GDM1 (cell line): ENCODE results near the gene TREM1.
A peak's percentile ranks its signal among the peaks of the same experiment; 100 is the strongest.
"Not testable (repeated sequence)": the region's sequence is repeated elsewhere in the genome, so short reads cannot be mapped to it uniquely, and the experiment has no call there.

ENCODE experiments used
- DNase-seq: peaks from one replicate; lab custom pipeline; 2025; lab: John Stamatoyannopoulos, UW

Gene TREM1

DNA sequence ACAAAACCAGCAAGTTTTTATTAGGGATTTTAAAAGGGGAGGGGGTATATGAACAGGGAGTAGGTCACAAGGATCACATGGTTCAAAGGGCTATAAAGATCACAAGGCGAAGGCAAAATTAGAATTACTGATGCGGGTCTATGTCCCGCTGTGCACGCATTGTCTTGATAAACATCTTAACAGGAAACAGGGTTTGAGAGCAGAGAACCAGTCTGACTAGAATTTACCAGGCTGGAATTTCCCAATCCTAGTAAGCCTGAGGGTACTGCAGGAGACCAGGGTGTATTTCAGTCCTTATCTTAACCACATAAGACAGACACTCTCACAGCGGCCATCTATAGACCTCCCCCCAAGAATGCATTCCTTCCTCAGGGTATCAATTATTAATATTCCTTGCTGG is 10.8 kb upstream of the TREM1 start:
- not testable (repeated sequence) for DNase-seq

DNA sequence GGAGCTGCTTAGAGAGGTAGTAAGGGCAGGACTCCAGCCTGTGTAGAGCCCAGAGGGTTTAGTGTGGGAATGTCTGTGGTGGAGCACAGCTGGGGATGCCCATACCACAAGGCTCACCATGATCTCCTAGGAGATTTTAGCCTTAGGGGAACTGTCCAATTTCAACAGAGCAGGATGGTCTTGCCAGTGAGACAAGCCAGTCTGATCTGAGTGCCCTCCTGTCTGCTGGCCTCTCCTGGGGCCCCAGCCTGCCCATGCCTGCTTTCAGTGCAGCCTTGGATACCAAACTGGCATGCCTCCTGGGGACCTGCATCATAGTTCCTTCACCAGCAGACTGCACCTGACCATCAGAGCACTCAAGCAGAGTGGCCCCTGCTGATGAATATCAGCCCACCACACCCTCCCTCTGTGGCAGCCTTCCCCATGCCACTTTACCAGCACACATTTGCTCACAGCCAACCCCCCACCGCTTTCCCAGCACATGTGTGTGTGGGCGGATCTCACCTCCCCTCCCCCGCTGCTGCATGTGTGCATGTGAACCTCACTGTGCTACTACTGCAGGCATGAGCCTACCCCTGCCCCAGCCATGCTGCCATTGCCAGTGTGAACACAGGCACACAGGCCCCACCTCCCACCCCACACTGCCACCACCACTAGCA is 7.9 kb upstream of the TREM1 start:
- DNase-seq = no peak

DNA sequence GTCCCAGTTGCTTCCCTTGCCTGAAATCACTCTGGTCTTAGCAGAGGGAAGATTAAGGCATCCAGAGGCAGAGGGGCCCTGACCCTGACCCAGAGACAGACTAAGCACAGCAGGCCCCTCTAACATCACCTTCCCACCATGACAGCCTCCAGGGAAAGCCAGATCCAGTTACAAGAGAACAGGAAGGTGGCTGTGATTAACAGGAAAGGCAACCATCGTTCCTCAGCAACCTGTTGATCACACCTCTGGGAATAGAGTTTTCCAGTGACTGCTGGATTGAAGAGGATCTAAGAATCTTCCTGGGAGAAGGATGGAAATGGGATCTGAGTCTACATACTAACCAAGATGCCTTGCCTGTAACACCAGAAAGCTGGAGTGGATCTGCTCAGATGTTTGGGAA is 5.2 kb upstream of the TREM1 start:
- no peak for DNase-seq

DNA sequence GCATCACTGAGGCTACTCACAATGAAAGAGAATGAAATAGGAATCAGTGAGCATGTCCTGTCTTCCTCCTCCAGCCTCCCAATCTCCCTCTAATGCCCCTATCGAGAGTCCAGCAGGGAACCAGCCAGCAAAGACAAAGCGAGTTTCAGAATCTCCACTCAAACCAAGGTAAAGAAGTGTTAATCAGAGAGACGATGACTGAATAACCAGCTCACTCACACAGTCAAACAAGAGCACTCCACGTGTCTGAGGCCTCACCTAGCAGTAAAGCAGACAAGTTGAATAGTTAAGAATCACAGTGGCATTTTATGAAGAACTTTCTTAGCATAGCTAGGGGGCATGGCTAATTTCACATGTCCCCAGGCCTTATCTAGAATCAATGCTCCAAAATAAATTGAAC is 3.3 kb upstream of the TREM1 start:
- DNase-seq = no peak

DNA sequence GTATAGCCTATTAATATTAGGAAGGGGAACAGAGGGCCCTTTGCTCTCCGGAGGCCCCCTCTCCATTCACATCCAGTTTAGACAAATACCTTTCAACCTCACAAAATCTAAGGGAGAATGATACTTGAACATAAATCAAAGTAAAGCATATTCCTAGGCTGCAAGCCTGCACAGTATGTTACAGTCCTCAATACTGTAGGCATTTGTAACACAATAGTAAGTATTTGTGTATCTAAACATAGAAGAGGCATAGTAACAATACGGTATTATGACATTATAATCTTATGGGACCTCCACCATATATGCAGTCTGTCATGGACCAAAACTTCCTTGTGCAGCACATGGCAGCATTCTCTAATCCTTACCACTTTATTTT is 2.3 kb upstream of the TREM1 start:
- no peak for DNase-seq

DNA sequence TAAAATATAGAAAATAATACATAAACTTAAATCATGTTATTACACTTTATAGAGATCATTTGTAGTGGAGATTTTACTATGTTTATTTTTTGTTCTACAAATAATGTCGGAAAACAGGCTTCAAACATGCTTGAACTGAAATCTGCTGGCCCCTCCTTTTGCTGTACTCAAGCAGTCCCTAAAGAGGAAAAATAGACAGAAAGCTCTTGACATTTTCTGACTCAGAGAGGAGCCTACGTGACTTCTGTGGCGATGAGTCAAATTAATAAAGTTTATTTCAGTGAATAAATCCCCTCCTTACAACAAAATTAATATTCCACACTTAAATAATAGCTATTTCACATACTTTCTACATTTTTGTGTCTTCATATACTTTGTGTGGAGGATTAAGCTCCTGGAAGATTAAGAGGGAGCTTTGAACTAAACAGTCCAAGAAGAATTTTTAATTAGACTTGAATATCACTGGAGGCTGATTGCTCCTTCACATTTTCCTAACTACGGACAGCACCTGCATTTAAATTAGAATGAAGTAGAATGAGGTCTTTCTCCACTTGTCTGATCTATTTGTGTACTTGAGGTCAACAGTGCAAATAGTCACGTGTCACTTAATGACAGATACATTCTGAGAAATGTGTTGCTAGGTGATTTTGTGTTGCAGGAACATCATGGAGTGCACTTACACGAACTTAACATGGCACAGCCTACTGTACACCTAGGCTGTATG is 1.7 kb upstream of the TREM1 start:
- DNase-seq = no peak

DNA sequence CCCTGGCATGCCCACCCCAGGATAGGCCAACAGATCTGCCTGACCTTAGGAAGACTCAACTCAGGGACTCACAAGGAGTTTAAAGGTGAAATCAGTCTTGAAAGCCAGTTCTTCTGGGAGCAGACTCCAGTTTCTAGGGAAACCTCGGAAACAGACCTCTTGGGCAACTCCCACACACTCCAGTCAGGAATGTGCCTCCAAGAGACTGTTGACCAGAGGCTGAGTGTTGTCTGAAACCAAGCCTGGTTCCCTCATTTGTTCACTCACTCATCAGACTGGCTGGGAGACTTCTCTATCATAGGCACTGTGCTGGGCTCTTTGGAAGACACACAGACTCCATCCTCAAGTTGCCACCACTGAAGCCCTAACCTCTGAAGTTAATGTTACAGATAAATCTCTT is 1.8 kb downstream of the TREM1 start:
- no peak for DNase-seq

DNA sequence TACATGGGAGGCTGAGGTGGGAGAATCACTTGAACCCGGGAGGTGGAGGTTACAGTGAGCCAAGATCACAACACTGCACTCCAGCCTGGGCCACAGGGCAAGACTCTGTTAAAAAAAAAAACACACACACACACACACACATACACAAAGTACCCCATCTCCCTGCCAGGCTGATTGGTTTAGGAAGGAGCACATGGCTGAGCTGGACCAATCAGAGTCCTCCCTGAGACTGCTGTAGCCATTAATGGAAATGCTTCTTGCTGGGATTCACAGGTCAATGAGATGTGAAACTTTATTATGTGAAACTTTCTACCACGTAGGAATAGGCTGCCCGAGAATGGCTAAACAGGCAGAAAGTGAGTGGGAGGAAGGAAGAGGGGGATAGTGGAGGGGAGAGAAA is 2.9 kb downstream of the TREM1 start:
- no peak for DNase-seq

DNA sequence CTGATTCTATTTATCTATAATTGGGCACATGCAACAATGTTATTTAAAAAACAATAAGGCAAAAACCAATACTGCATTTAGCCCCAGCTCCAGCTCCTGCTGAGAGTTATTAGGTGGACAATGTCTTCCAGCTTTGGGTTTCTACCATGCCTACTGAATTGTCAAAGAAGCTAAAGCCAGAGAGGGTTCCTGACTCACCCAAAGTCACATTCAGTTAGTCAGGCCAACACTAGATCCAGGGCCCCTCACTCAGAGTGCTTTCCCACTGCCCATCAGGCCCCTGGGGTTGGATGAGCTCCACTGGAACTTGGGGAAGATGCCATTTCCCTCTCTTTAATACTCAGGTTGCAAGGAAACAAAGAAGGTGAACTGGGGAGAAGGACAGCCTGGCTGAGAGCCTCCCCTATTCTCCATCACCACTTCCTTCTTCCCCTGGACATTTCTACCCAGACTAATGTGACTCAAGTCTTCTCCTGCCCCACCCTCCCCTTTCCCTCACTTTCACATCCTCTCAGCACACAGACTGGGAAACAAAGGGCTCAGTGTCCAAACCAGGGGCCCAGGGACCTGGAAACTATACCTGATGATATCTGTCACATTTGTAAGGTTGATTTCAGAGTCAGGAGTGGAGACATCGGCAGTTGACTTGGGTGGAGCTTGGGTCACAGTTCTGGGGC is 6.0 kb downstream of the TREM1 start:
- DNase-seq = no peak

DNA sequence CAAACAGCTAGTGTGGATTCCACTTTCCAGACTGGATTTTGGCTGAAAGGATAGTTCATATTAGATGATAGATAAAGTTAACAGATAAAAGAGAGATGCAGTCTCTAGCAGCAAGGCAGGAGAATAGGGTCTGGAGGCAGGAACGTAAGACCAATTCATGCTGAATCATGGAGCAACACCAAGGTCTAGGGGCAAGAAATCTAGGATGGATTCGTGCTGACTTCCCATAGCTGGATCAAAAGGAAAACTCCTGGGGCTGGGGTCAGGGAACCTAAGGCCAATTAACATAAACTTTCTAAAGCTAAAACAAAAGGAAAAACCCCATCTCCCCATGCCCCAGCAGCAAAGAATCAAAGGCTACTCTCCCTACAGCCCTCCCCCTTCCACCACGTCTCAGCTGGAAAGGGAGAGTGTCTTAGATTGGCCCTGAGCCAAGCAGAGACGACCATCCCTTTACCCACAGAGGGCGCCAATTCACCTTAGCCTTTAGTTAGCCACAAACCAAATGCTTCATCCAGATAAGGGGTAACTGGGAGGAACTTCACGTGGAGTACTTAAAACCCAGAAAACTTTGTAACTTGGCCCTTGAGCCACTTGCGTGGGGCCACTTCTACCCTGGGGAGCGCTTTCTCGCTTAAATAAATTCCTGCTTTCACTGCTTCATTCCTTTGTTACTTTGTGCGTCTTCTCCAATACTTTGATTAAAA is 7.6 kb downstream of the TREM1 start:
- peak; percentile 79 for DNase-seq

DNA sequence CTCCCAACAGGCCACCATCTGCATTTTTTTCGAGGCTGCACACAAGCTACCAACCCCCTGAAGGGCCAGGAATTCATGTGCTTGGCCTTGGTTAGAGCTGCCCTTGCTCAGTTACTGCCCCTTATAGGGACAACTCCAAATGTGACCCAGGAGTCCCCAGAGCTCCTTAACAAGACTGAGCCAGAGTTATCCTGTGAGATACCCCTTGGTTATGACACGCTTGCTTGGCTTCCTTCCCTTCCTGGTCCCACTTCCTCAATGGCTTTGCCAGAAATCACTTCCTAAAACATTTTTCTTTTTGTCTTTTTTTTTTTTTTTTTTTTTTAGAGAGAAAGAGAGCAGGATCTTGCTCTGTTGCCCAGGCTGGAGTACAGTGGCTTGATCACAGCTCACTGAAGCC is 8.9 kb downstream of the TREM1 start:
- peak; percentile 15 for DNase-seq

DNA sequence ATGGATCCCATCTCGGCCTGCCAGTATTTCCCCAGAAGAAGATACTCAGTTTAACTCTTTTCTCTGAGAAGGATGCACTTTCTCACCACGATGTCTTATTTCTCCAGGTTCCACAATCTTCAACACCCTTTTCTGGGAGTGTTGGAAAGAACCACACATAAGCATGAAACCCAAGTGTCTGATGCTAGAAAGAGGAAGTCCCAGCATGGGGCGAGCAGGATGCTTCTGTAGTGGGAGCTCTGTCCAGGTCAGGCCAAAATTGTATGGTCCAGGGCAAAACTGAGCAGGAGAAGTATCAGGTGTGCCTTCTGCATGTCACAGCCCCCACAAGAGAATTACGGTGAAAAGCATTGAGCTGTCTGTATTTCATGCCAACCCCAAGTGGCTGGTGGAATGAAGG is 11.0 kb downstream of the TREM1 start:
- DNase-seq = no peak

DNA sequence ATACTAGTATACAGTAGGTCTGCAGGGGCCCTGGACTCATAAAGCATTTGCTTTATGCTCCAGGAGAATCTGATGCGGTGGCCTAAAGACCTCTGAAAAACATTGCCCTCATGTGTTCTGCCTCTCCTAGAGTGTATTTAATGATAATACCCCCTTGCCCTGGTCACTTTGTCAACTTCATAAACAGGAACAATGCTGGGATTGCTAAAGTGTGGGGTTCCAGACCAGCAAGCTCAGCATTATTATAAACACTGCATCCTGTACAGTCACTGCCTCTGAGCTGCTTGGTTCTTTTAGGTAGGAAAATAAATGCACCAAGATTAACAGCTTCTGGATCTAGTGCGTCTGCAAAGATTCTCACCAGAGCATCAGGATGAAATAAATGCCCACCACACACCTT is 12.2 kb downstream of the TREM1 start:
- no peak for DNase-seq

DNA sequence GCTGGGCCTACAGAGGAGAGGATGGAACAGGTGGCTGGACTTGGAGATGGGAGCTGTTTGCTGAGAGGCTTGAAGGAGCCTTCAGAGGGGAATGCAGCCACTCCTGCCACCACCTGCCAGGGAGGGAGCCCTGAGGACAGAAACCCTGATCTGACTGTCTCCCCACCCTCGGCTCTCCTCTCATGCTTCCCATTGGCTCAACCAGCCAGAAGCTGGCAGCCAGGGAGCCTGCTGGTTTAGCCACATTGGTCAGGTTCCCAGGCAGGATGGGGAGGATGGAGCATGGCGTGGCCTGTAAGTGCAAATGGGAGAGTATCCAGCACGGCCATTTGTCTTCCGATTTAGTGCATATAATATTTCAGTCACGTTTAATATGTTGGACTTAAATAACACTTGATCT is 12.8 kb downstream of the TREM1 start:
- no peak for DNase-seq

DNA sequence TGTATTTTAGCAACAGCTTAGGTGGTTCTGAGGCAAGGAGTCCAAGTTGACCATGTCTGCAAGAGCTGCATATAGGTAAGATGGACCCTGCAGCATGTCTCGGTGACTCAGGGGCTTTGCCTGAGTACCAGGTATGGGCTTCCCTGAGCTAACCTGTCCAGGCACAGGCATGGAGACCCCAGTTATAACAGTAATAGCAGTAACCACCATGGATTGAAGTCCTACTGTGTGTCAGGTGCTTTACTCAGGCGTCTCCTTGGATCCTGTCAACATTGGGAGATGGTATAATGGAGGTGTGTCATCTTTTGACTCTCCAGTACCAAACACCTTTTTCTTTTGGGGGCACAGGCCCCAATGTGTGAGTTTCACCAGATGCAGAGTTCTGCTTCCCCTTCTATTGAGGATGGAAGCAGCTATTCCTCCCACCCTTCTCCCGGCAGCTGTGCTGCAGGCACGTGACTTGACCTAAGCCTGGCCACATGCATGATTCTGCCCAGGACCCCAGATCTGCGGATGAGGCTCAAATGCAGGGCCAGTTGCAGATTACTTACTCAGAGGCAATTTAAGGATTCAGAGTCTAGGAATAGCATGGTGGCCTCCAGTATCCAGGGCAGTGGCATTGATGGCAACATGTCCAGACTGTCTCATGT is 13.8 kb downstream of the TREM1 start:
- no peak for DNase-seq

DNA sequence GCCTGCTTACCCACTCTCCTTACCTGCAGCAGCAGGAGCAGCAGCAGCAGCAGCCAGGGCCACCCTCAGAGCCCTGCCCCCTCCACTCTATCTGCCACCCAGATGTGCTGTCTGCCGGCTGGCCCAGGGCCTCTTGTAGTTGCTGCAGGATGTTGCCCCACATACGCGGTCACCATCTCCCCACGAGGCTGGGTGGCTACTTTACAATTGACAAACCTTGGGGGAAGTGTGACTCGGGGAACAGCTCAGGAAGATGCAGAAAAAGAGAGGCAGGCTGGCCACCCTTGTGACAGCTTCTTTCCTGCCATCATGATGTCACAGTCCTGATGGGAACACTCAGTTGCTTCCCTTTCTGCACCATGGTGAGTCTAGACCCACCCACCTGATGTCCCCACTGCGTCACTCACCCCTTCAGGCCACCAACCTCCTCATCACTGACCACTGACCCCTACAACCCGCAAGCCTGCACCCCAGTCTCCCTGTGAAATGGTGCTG is 14.5 kb downstream of the TREM1 start:
- peak; percentile 60 for DNase-seq

DNA sequence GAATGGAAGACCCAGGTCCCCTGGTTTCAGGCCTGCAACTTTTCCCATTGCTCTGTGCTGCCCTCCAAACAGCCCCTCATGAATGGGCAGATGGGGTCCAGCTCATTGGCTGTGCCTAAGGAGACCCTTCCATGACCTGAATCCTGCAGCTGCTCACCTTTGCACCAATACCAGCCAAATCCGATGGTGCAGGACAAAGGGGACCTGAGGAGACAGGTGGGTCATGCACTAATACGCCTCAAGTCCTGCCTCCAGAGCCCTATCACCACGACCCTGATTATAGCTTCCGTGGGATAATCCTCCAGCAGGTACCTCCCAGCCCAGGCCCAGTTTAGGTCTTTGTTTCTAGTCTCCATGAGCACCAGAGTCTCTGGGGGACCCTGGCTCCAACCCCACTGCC is 16.8 kb downstream of the TREM1 start:
- DNase-seq = no peak

DNA sequence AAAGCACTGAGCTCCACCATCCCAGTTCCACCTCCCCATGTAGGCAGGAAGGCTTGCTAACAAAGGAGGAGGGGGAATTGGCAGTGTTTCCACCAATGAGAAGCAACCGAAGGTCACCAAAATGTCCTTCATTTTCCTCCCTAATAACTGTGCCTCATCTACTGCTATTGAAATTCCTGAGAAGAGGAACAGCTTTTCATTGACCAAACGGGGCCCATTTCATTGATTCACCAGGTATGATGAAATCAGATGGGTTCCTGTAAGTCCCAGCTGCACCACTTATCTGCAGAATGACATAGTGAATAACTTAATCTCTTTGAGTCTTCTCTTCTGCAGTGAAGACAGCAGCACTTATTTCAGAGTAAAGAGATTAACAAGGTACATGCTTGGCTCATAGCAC is 17.3 kb downstream of the TREM1 start:
- no peak for DNase-seq

DNA sequence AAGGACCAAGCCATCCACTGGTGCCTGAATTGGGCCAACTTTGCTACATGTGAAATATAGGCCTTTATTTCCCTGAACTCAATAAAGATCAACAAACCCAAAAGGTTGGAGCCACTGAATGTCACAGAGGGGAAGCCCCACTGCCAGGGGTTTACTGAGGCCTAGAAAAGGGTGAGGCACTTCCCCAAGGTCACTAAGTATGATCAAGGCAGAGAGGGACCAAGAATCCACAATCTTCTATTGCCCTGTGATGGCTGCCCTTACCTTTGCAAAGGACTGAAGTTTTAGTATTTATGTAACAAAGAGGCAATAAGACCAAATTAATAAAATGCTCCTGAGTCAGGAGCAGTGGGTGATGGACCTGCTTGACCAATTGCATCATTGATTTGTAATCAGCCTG is 18.0 kb downstream of the TREM1 start:
- DNase-seq = no peak

DNA sequence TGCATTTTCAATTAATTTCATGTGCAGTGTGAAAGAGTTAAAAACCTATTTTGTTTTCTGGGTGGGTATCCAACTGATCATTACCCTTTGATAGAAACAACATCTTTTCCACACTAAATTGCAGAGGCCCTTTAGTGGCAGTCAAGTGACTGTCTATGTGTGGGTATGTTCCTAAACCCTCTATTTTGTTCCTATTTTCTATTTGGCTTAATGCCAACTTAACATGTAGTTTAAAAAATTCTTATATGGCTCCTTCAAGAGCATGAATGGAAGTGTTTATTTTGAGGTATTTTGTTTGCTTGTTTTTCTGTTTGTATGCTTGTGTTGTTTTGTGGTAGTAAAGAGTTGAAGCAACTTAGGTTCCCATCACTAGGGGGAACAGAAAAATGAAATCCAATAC is 19.9 kb downstream of the TREM1 start:
- DNase-seq = no peak

DNA sequence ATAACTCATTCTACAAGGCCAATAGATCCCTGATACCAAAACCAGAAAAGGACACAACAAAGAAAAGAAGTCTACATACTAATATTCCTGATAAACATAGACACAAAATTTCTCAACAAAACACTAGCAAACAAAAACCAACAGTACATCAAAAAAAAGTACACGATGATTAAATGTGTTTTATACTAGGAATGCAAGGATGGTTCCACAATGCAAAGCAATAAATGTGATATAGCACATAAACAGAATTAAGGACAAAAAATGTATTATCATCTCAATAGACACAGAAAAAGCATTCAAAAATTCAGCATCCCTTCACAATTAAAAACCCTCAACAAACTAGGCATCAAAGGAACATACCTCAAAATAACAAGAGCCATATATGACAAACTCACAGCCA is 23.2 kb downstream of the TREM1 start:
- no peak for DNase-seq

DNA sequence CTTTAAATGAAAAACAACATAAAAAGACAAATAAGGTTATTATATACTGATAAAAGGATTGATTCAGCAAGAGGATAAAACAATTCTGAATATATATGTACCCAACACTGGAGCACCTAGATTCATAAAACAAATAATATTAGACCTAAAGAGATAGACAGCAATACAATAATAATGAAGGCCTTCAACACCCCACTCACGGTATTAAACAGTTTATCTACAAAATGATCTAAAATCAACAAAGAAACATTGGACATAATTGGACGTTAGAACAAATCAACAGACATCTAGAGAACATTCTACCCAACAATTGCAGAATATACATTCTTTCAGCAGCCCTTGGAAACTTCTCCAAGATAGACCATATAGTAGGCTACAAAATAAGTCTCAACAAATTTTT is 24.1 kb downstream of the TREM1 start:
- DNase-seq = no peak
